Spleen (tissue), 11 donors: ENCODE results near the gene NPLOC4. TPM values are rescaled to one million over a fixed set of nuclear protein-coding genes. Genes with fewer than 3 reads are reported as not detected.
"Not testable (repeated sequence)": the region's sequence is repeated elsewhere in the genome, so short reads cannot be mapped to it uniquely, and the experiment has no call there.

ENCODE experiments used
- DNase-seq: peaks from one replicate; pipeline ENCODE4 v3.0.0-alpha.2; 2020
- H3K27ac ChIP-seq, 8 donors: fragments of 200-600 bp; sonication (generic) in 7 of 8; 1 replicate in 4 of 8; 2 replicates in 4 of 8; pipeline versions ENCODE4 v1.5.0 to v1.8.0; 2016 to 2021; ENCODE audit warnings: inconsistent platforms in 4 of 8, mild to moderate bottlenecking in 4 of 8, moderate library complexity in 1 of 8
- H3K27me3 ChIP-seq, 7 donors: fragments of 200-600 bp; sonication (generic) in 6 of 7; replicated peaks in 1 of 7; 1 replicate in 4 of 7; 2 replicates in 3 of 7; pipeline versions ENCODE4 v1.5.0 to v1.8.0; 2016 to 2021; ENCODE audit warnings: inconsistent platforms in 3 of 7, mild to moderate bottlenecking in 1 of 7
- H3K36me3 ChIP-seq, 6 donors: fragments of 200-600 bp; sonication (generic) in 5 of 6; 1 replicate in 4 of 6; 2 replicates in 2 of 6; pipeline versions ENCODE4 v1.5.0 to v1.8.0; 2016 to 2021; ENCODE audit warnings: inconsistent platforms in 2 of 6
- H3K4me1 ChIP-seq, 6 donors: fragments of 200-600 bp; sonication (generic) in 5 of 6; 1 replicate in 3 of 6; 2 replicates in 3 of 6; pipeline versions ENCODE4 v1.5.0 to v1.8.0; 2016 to 2021; ENCODE audit warnings: inconsistent platforms in 3 of 6
- H3K4me3 ChIP-seq, 8 donors: fragments of 200-600 bp; sonication (generic) in 7 of 8; 1 replicate in 4 of 8; 2 replicates in 4 of 8; pipeline versions ENCODE4 v1.5.0 to v1.8.0; 2016 to 2021; ENCODE audit warnings: inconsistent platforms in 4 of 8, mild to moderate bottlenecking in 4 of 8, moderate library complexity in 2 of 8
- H3K9me3 ChIP-seq, 8 donors: fragments of 200-600 bp; sonication (generic) in 7 of 8; 1 replicate in 4 of 8; 2 replicates in 4 of 8; pipeline versions ENCODE4 v1.5.0 to v1.8.0; 2016 to 2021; ENCODE audit warnings: inconsistent platforms in 4 of 8
- POLR2A ChIP-seq, 3 donors: fragments of 450-650 bp; IDR thresholded peaks; one replicate each; pipeline ENCODE4 v1.5.1; 2017; ENCODE audit warnings: antibody characterized with exemption in 3 of 3, mild to moderate bottlenecking in 1 of 3
- POLR2AphosphoS5 ChIP-seq, 3 donors: sonication (generic); formaldehyde crosslinking; IDR thresholded peaks; one replicate each; pipeline ENCODE4 v1.5.1; 2017; ENCODE audit warnings: antibody characterized with exemption in 3 of 3
- WGBS, 5 donors: extraction: QIAGEN DNeasy Blood & Tissue Kit in 3 of 5; methylation state at CpG; one replicate each; pipeline versions ENCODE4 v1.1.5 to v1.1.7; 2013 to 2018; 5-methylcytosine and 5-hydroxymethylcytosine counted together
- intact Hi-C: fragments of 100-400 bp; cut with DNase I; formaldehyde crosslinking; loops from one replicate; pipeline ENCODE4 v1.15.0; 2023; ENCODE audit warnings: low total_unique reads
- polyA plus RNA-seq, 3 donors: library from polyadenylated mRNA; stranded (reverse); fragments of 200-250 nt; gene quantifications; one replicate each; pipeline ENCODE4 v1.2.1, GENCODE V29; 2013
- total RNA-seq, 7 donors: library from RNA; depleted of rRNA in 3 of 7; stranded (reverse); fragments of >200 nt in 3 of 7; fragmentation: NEBNext Ultra II Directional in 4 of 7; extraction: Animal tissue kit (Norgen Biotek cat#: 25700) in 4 of 7; gene quantifications; one replicate each; pipeline versions ENCODE4 v1.1.0 to v1.2.1, GENCODE V29; 2016 to 2021
- TF ChIP-seq, protein P1 (sequence below), 11 experiments: fragments of 200-600 bp in 7 of 11; fragments of 450-650 bp in 4 of 11; sonication (generic) in 4 of 11; IDR thresholded peaks in 8 of 11; conservative IDR thresholded peaks in 3 of 11; 1 replicate in 7 of 11; 2 replicates in 4 of 11; pipeline versions ENCODE4 v1.4.0 to v1.8.0; 2016 to 2021; ENCODE audit warnings: antibody characterized with exemption in 11 of 11, inconsistent platforms in 4 of 11, mild to moderate bottlenecking in 1 of 11
- donor health status: healthy with polysubstance abuse.
- donor health status: DM: no; HTN: no; CAD: no; lungs with moderate emphysema.
- donor health status: DM: no; HTN: no; CAD: no.
- donor health status: Bipolar disorder and iron deficiency.
- donor health status: healthy.
- donor health status: DM: no; HTN: no; CAD: no.
- donor health status: DM: yes; HTN: yes; CAD: no.

The NPLOC4 gene
- total and polyA plus RNA-seq, 10 donors: 19.3 to 130 (median 81.3) TPM

DNA sequence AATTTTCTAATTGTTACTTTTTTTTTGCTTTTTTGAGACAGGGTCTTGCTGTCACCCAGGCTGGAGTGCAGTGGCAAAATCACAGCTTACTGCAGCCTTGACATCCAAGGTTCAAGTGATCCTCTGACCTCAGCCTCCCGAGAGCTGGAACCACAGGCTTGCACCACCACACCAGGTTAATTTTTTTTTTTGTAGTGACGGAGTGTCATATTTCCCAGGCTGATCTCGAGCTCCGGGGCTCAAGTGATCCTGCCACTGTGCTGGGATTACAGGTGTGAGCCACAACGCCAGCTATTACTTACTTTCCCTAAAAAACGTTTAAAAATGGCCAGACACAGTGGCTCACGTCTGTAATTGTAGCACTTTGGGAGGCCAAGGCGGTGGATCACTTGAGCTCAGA, 6.6 kb downstream of the NPLOC4 start:
- intact Hi-C loops: no loop called here
- DNase-seq: no peak
- H3K4me1 ChIP-seq: peaks cover 7 to 54% (median 26%) of the 10 kb centered on the region in 6 donors
- H3K4me3 ChIP-seq: no peak overlapping the region
- H3K9me3 ChIP-seq: peaks cover 0 to 7% (median 2%) of the 10 kb centered on the region in 8 donors
- H3K27ac ChIP-seq: no peak overlapping the region
- peaks cover 0 to 75% (median 45%) of the 10 kb centered on the region in 6 donors for H3K36me3 ChIP-seq
- WGBS, 5 donors: 81 to 91% (median 86%) methylated on average over 8 of the region's 8 CpGs
- H3K27me3 ChIP-seq: no peaks in the 10 kb centered on the region
- TF ChIP-seq, protein P1, sequence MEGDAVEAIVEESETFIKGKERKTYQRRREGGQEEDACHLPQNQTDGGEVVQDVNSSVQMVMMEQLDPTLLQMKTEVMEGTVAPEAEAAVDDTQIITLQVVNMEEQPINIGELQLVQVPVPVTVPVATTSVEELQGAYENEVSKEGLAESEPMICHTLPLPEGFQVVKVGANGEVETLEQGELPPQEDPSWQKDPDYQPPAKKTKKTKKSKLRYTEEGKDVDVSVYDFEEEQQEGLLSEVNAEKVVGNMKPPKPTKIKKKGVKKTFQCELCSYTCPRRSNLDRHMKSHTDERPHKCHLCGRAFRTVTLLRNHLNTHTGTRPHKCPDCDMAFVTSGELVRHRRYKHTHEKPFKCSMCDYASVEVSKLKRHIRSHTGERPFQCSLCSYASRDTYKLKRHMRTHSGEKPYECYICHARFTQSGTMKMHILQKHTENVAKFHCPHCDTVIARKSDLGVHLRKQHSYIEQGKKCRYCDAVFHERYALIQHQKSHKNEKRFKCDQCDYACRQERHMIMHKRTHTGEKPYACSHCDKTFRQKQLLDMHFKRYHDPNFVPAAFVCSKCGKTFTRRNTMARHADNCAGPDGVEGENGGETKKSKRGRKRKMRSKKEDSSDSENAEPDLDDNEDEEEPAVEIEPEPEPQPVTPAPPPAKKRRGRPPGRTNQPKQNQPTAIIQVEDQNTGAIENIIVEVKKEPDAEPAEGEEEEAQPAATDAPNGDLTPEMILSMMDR (IDR thresholded peaks at IDR 0.05 in 8 of 11, conservative IDR thresholded peaks at IDR 0.05 in 3 of 11): no peak
- no peak for TF ChIP-seq POLR2AphosphoS5 (IDR thresholded peaks at IDR 0.05)
- no peak for TF ChIP-seq POLR2A (IDR thresholded peaks at IDR 0.05)

DNA sequence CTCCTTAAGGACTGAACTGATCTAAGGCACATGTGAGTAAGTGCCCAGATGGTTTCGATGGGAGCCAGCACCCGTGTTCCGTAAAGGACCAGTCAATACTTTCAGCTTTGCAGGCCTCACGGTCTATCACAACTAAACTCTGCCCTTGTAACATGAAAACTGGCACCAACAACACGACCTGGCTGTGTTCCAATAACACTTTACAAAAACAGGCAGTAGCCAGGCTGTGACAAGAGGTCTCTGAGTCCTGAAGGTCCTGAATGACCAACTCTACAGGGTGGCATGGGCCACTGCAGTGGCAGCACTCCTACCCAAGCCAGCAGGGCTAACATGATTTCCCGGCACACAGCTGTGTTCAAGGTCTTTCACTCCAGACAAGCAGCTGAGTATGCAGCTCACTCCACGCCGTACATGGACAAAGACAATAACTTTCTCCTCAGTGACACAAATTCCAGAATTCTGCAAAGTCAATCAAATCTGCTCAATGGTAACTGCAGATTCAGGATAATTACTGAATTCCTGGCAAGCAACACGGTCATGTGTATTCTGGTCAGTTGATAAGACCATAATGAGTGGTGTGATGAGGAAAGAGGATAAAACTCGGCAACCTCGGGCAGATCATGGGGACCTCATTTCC, 15.3 kb downstream of the NPLOC4 start:
- intact Hi-C loops: no loop called here
- Histone ChIP-seq H3K36me3 (peaks cover 0 to 100% (median 74%) of the 10 kb centered on the region in 6 donors), H3K4me1 (peaks cover 4 to 38% (median 21%) of the 10 kb centered on the region in 6 donors), H3K27ac (peak overlapping the region in 7 of 8 donors; percentile 24 to 69 (median 57)), H3K4me3 (no peak overlapping the region), H3K9me3 (peaks cover 0 to 8% (median 3%) of the 10 kb centered on the region in 8 donors), H3K27me3 (no peaks in the 10 kb centered on the region)
- peak; percentile 78 for DNase-seq
- TF ChIP-seq POLR2AphosphoS5 (IDR thresholded peaks at IDR 0.05): peak in 2 of 3 donors; percentile 64 to 76
- TF ChIP-seq POLR2A (IDR thresholded peaks at IDR 0.05): no peak
- TF ChIP-seq, protein P1 (IDR thresholded peaks at IDR 0.05 in 8 of 11, conservative IDR thresholded peaks at IDR 0.05 in 3 of 11): no peak
- WGBS, 5 donors: 65 to 77% (median 72%) methylated on average over 10 to 11 of the region's 11 CpGs

DNA sequence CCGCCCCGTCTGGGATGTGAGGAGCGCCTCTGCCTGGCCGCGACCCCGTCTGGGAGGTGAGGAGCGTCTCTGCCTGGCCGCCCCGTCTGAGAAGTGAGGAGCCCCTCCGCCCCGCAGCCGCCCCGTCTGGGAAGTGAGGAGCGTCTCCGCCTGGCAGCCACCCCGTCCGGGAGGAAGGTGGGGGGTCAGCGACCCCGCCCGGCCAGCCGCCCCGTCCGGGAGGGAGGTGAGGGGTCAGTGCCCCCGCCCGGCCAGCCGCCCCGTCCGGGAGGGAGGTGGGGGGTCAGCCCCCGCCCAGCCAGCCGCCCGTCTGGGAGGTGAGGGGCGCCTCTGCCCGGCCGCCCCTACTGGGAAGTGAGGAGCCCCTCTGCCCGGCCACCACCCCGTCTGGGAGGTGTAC, 18.6 kb downstream of the NPLOC4 start:
- Histone ChIP-seq H3K36me3 (peaks cover 0 to 100% (median 55%) of the 10 kb centered on the region in 6 donors), H3K27ac (peak overlapping the region in 1 of 8 donors; percentile 13), H3K4me1 (peaks cover 12 to 65% (median 36%) of the 10 kb centered on the region in 6 donors)
- H3K27me3 ChIP-seq, H3K4me3 ChIP-seq, intact Hi-C loops, H3K9me3 ChIP-seq, DNase-seq: not testable (repeated sequence)
- WGBS, 5 donors: 91 to 100% (median 94%) methylated on average over 7 to 29 of the region's 36 CpGs

DNA sequence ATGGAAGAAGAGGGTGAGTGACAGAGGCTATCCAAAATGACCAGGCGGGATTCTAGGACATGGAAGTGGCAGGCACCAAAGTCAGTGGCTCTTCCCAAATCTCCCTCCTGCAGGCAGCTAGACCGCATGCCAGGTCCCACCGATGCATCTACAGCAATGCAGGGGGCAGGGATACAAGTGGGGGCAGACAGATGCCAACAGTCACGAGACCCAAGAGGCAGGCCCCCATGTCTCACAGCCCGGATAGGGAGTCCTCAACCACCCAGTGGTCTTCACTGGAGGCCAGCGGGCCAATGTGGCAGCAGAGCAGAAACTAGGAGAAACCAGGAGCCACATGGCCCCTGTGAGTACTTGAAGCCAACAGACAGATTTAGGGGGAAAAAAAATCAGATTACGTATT, 20.0 kb downstream of the NPLOC4 start:
- intact Hi-C loops: no loop called here

More for the DNA sequence above, 20.0 kb downstream of the NPLOC4 start:
- Histone ChIP-seq H3K4me1 (peaks cover 8 to 55% (median 34%) of the 10 kb centered on the region in 6 donors), H3K27ac (no peak overlapping the region), H3K9me3 (no peaks in the 10 kb centered on the region), H3K36me3 (peaks cover 0 to 100% (median 62%) of the 10 kb centered on the region in 6 donors), H3K27me3 (no peaks in the 10 kb centered on the region), H3K4me3 (no peak overlapping the region)
- DNase-seq: no peak
- 41 to 67% (median 64%) methylated on average over 6 to 7 of the region's 7 CpGs for WGBS, 5 donors
- TF ChIP-seq, protein P1 (IDR thresholded peaks at IDR 0.05 in 8 of 11, conservative IDR thresholded peaks at IDR 0.05 in 3 of 11): no peak
- TF ChIP-seq POLR2A (IDR thresholded peaks at IDR 0.05) (no peak), POLR2AphosphoS5 (IDR thresholded peaks at IDR 0.05) (no peak)
